ENCODE measurements around the gene TWIST2.

Gene TWIST2

DNA sequence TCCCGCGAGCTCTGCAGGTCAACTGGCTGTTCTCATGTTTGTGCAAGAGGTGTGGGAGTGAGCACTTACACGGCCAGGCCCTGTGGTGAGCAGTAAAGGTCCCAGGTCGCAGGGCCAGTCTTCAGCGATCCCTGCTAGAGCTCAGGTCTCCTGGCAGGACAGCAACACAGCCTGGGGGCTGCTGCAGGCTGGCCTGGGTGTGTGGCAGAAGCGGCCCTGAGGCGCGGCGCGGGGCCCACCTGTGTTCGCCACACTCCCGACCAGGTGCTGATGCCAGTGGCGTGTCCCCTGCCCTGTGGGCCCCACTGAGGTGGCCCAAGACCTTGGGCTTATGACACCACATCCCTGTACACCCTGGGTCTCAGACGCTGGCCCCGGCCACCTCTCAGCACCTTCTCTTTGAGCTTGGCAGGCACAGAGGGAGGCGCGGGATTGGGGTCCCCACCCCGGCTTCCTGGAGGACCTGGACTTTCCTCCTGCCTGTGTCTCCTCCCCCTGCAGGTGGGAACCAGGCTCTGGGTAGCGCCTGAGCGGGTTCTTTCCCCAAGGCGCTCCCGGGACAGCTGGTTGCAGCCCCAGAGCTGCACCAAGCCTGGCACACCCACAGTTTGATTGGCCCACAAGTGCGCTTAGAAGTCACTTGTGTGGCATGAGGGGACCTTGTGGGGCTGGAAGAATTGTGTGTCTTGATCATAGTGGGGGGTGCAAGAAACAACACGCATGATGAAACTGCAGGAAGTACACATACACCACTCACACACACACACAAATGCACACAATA is 59.2 kb downstream of the TWIST2 start:
- DNase-seq, result no peak

DNA sequence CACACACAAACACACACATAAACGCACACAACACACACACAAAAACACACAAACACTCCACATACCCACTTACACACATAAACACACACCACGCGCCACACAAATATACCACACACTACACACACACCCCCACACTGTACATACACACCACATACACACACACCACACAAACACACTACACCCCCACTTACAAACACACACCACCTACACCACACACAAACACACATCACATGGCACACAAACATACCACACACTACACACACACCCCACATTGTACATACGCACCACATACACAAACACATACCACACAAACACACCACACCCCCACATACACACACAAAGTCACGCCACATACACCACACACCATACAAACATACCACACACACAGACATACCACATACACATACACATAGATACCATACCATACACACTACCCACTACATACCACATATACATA is 59.9 kb downstream of the TWIST2 start:
- DNase-seq, result no peak

DNA sequence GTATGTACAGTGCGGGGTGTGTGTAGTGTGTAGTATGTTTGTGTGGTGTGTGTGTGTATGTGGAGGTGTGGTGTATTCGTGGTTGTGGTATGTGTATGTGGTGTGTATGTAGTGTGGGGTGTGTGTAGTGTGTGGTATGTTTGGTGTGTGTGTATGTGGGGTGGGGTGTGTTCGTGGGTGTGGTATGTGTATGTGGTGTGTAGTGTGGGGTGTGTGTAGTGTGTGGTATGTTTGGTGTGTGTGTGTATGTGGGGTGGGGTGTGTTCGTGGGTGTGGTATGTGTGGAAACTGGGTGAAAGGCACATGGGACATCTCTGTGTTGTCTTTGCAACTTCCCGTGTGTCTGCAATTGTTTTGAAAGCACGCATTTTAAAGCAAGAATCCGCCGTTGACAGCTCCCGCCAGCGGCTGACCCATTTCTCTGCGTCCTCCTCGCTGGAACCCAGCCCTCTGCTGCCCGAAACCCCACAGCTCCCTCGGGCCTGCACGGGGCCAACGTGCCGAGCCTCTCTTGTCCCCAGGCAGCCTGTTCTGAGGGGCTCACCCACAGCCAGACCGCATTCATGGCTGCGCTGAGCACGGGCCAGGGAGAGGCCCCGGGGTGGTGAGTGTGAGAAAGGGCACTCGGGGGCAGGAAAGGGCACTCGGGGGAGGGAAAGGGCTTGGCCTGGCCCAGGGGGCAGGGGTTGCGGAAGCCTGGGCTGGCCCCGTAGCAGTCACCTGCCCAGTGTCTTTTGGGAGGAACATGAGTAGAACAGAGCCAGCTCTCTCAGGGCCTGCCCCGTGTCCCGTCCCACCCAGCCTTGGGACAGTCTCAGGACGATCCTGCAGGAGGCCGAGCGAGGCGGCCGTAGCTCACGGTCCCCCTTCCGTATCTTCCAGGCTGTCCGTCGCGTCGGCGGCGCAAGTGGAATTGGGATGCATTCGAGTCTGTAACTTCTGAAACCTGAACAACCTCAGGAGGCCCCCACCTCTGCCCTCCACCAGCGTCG is 61.4 kb downstream of the TWIST2 start:
- DNase-seq, result no peak

DNA sequence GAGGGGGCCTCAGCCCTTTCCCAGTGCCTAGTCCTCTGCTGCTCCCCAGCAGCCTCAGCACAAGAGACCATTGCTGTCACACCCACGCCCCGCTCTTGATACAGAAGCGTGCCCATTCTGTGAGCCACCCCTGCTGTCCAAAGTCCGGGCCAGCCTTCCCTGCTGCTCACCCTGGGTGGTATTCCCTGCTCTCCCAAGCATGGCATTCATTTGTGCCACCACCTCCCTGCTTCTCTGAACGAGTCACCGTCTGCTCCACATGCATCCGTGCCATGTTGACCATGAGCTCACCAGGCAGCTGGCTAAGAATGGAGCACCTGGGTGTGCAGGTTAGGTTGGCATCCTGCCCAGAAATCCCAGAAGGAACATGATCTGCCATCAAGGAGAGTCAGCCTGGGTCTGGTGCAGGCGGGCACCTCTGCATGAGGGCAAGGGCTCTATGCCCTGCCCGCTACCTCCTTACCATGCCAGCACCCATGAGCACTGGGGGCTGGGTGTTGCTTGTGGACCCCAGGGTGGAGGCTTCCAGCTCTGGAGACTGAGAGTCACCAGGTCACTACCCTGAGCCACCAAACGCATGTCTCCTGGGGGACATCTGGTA is 63.0 kb downstream of the TWIST2 start:
- DNase-seq, result no peak

DNA sequence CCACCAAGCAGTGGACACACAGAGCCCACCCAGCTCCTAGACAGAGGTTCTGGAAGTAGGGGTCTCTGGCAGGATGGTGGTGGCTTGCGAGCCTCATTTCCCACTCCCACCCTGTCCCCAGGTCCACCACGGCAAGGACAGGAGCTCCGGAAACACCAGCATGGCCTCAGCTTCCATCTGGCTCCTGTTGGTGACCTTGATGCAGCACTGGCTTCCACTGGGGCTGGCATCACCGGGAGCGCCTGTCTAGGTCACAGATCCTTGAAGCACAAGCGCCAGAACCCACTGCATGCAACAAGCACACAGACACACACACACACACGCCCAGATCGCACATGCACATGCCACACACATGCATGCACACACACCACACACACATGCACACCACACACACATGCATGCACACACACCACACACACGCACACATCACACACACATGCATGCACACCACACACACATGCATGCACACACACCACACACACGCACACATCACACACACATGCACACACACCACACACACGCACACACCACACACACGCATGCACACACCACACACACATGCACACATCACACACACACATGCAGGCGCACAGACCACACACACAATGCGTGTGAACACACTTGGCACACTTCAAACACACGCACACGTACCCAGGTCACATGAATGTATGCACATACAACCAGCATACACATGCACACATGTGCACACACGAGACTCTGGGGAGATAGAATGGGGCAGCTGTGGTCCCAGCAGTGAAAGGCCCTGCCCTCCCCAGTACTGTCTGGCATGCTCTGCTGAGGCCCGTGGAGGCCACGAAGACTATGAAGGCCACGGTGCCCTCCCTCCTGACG is 63.7 kb downstream of the TWIST2 start:
- no peak for DNase-seq

DNA sequence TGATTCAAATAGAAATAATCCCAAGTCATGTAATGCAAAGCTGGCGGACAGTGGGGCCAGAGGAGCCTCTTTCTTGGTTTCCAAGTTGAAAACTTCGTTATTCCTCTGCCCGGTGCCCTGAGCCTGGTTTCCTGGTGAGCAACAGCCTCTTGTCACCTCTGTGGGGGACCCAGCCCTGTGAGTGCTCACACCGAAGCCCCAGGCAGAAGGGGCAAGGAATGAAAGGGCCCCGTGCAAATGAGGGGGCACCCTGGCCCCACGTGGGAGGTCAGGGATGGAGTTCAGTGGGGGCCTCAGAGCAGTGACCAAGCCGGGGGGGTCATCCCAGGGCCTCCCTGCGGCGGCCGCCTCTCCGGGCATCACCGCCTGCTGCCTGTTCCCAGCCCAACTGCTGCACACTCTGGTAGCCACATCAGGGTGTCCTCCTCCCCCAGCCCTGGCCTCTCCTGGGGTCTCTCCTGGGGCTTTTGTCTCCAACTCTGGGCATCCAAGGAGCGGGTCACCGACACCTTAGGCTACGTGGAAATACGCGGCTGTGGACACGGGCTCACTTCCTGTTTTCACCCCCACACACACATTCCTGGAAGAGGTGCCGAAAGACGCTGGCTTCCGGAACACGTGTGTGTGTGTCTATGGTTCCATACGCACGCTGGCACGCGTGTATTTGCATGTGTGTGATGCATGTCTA is 64.5 kb downstream of the TWIST2 start:
- DNase-seq, result no peak

DNA sequence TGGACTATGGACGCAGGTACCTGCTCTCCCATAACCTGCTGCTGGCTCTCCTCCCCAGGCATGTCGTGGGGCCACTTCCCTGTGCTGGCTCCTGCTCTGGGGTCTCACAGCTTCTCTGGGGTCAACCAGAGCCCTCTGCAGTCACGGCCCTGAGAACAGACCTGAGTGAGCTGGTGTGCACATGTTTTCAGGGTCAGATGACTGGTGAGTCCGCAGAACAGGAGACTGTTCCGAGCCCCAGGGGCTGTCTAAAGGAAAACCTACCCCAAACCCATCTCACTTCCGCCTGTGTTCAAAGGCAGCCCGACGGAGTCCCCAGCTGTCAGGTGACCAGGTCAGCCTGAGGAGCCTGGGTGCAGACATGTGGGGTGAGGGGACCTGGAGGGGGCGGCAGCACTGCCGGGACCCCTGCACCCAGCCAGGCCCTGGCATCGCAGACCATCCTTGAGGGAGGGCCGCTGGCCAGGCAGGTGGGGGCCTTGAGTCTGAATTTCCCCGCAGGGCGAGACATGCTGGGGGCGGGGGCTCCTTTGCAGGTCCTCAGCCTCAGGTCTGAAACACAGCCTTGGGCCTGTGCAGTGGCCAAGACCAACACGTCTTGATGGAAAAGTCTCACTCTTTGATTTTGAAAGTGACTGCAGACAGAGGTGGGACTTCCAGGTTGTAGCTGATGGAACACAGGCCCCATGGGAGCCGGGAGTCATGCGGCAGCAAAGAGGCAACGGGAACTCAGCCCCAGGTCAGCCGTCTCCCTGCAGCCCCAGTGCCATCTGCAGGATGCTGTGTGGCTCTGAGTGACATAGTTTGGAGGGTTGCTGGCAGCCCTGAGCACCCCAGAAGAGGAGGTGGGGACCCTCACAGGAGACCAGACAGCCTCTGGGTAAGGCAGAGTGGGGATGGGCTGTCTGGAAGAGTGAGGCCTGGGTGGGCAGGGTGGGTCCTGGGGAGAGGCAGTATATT is 65.3 kb downstream of the TWIST2 start:
- no peak for DNase-seq

DNA sequence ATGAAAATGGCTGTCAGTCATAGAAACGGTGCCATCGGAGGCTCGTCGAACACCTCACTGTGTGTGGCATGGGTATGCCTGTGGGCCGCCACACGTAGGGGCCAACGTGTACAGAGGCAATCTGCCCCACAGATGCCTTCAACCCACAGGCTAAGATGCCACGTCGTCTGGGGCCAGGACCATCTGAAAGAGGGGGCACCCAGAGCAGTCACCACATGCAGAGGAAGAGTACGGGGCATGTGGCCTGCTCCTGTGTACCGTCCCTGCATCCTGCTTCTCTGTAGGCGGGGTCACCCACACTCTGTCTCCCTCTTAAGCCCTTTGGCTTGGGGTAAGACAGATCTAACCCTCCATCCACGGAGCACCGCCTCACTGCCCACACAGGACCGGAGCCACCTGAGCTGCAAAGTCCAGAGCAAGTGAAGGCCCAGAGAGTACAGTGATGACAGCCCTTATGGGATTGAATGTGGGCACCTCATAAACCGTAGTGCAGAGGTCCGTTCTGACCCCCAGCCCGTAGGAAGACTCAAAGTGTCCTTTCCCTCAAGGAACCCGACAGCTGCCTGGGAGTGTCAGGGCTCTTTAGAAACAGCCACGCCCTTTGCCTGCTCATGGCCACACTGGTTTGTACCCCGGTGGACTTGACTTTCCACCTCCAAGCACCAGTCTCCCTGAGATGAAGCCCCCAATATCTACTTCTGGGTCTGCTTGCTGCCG is 66.2 kb downstream of the TWIST2 start:
- no peak for DNase-seq

DNA sequence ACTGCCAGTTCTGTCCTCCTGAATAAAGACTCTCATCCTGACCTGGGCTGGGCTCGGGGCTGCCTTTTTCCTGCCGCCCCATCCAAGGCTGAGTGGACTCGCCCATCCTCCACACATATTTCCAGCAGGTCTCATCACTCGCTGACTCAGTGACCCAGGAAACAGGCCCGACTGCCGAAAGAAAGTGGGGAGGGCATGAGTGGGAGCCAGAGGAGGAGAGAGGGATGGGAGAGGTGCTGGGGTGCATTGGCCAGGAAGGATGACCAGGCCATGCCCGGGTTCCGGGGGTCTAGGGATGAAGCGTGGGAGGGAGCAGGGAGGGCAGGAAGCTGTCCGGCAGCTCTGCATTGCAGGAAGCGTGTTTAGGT is 66.7 kb downstream of the TWIST2 start:
- no peak for DNase-seq

DNA sequence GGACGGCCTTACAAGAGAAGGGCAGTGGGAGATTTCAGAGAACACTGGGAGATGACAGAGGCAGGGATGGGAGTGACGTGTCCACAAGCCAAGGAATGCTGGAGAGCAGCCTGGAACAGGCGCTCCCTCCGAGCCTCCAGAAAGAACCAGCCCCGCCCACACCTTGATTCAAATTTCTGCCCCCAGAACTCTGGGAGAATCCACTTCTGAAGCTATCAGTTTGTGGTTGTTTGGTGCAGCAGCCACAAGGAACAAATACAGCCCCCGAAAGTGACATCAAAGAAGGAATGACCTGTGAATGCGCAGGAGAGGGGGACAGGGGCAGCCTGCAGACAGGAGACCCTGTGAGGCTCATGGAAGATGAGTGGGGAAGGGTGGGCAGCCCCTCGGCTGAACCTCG is 67.3 kb downstream of the TWIST2 start:
- no peak for DNase-seq

DNA sequence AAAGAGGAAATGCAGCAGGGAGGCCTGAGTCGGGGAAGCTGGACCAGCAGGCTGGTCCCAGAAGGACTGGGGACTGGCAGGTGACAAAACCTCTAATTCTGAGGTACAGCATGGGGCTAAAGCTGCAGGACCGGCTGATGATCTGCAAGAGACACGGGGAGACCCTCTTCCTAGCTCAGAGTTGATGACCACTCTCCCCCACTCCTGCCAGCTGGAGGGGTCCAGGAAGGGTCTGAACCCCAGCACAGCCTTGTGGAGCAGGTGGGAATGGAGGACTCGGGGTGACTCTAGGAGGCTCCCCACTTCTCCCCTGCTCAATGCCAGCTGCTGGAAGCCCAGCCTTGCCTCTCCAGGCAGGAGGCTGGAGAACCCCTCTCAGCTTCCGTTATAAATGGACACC is 67.7 kb downstream of the TWIST2 start:
- no peak for DNase-seq

DNA sequence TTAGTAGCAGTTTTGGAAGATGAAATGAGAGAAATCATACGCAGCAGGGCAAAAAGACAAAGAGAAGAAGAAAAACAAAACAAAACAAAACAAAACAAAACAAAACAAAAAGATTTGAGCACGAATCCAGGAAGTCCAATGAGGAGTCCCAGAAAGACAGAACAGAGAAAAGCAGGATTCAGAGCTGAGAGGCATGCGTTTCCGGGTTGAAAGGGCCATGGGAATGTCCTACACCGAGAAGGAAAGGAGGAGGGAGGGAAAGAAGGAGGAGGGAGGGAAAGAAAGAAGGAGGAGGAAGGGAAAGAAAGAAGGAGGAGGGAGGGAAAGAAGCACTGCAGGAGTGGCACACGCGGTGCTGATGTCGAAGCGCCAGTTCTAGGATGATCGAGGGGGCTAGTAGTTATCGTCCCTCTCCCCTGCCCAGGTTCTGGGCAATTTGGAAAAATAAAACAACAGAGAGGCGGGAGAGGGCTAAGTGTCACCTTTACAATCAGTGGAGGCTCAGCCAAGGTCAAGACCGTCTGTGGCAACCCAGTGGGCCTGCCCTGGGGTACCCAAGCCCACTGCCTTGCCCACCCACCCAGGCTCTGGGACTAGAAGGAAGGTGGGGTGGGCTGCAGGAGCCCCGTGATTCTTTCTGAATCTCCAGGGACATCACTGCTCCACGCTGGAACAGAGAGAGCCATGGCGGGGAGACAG is 68.4 kb downstream of the TWIST2 start:
- DNase-seq, result no peak

DNA sequence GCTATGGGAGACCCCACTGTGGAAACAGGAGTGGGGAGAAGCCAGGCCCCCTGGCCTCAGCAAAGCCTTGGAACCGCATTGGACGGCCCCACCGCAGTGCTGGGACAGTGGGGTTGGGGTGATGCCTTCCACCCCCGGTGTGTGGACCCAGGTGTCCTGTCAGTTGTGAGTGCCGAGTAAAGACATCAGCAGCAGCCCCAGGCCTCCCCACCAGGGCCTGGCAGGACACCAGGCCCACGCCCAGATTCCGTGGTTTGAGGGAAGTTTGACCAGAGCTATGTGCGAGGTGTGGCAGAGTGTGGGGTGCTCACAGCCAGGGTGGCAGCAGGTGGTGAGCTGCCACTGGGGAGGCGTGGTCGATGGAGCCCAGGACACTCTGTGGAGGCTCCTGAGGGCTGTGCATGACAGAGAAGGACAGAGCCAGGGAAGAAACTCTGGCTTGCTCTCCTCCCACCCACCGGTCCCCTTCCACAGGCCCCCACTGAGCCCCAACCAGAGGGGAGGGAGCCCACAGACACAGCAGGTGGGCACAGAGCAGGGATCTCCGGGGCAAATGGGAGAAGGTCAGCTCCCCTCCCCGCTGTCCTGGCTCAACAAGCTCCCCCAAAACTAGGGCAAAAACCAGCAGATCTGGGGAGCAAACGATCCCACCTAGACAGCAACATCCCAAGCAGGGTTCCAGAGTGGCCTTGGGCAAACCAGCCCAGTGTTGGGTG is 69.1 kb downstream of the TWIST2 start:
- no peak for DNase-seq

DNA sequence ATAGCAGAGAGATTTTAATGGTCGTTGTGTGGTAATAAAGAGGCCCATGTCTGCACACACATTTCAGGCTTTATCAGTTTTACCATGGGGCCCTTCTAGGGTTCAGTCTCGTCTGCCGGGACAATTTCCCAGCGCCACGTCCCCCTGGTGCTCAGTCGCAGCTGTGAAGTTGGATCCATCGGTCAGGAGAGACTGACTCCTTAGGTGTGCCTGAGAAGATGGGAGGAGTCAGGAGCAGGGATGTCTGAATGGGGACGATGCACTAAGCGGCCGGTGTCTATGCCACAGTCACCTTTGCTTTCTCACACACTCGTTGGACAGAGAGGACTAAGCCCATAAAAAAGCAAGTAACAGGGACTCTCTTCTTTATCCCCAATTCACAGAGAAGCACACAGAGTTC is 71.4 kb downstream of the TWIST2 start:
- DNase-seq, result no peak

DNA sequence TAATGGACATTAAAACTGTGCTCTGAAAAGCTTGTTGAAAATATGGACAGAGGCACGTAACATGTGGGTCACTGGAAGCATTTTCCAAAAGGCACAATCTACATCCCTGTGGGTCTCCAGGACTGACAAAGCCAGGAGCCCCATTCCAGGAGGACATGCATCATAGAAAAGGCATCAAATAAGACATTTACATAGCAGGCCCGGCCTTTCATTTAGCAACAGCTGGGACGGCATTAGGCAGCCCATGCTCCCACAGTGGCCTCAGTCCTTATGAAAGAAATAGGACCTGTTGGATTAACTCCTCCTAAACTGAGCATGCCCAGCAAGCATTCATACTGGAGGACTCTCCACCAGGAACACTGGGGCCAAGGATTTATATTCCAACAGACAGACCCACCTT is 72.2 kb downstream of the TWIST2 start:
- DNase-seq, result no peak

DNA sequence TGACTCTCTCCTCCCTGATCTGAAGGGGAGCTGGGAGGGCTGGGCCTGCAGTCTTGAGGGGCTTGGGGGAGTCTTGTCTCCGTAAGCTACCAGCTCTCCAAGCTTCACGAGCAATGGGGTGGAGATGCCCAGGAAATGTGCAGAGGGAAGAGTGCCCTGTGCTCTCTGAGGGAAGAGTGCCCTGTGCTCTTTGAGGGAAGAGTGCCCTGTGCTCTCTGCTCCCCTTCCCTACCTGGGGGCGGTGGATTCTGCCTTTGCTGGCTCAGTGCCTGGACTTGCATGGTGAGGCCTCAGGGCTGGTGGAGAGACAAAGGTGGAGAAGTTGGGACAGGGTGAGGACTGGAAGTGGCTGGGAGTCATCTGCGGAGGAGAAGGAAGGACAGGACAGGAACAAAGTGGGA is 72.7 kb downstream of the TWIST2 start:
- no peak for DNase-seq

DNA sequence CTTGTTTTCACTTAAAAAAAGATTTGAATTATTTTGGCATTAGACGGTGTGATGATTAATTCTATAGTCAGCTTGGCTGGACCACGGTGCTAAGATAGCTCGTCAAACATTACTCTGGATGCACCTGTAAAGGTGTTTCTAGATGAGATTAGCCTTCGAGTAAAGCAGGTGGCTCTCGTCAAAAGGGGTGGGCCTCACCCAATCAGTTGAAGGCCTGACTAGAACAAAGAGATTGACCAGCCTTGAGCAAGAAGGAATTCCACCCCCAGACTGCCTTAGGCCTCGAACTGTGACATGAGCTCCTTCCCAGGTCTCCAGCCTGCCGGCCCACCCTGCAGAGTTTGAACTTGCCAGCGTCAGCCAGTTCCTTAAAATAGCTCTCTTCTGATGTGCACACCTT is 73.4 kb downstream of the TWIST2 start:
- no peak for DNase-seq

DNA sequence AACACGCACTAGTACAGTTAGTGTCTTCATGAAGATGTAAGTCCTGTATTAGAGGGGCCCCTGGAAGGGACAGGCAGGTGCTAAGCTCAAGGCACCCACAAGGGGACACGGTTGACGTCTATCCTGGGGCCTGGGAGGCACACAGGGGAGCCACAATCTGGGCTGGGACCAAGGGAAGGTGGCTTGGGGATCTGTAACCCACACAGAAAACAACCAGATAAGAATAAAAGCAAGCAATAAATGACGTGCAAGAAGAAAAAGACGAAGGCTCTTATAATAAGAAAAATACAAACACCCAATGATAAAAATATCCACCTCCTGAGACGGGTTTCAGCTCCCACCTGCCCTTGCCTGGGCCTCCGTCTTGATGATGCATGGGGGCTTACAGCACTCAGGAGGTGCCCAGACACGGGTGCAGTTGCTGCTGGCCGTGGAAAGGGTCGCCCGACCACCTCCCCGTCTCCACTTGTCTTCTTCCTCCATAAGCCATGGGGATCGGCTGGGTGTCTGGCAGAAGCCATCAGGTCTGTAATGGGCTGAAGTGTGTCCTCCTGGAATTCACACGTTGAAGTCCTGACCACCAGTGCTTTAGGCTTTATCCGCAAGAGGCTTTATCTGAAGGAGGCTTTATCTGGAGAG is 73.9 kb downstream of the TWIST2 start:
- DNase-seq, result no peak

Measured in central memory CD4-positive, alpha-beta T cell (primary cell).